NCI-H1436 (cell line): ENCODE measurements around the gene HS6ST1.
"Not testable (repeated sequence)": the region's sequence is repeated elsewhere in the genome, so short reads cannot be mapped to it uniquely, and the experiment has no call there.

ENCODE experiments used
- DNase-seq: peaks from one replicate; lab custom pipeline; 2025; lab: John Stamatoyannopoulos, UW

Gene HS6ST1

GRCh38 chr2:128280901-128281321 is 37.8 kb downstream of the HS6ST1 start:
- no peak for DNase-seq

GRCh38 chr2:128280158-128280871 is 38.4 kb downstream of the HS6ST1 start:
- no peak for DNase-seq

GRCh38 chr2:128279786-128280157 is 38.9 kb downstream of the HS6ST1 start:
- DNase-seq: no peak

- DNase-seq: no peak
These were observed 39.7 kb downstream of the HS6ST1 start for GRCh38 chr2:128279009-128279408.

- DNase-seq: no peak
These were observed 40.5 kb downstream of the HS6ST1 start for GRCh38 chr2:128277961-128278681.

- DNase-seq: no peak
These were observed 41.6 kb downstream of the HS6ST1 start for GRCh38 chr2:128276878-128277675.

- no peak for DNase-seq
These were observed 43.1 kb downstream of the HS6ST1 start for GRCh38 chr2:128275498-128276045.

GRCh38 chr2:128274218-128274617 is 44.5 kb downstream of the HS6ST1 start:
- no peak for DNase-seq

- no peak for DNase-seq
These were observed 45.1 kb downstream of the HS6ST1 start for GRCh38 chr2:128273469-128274081.

GRCh38 chr2:128272601-128273468 is 45.8 kb downstream of the HS6ST1 start:
- DNase-seq: no peak

- DNase-seq: no peak
These were observed 46.6 kb downstream of the HS6ST1 start for GRCh38 chr2:128271911-128272600.

- DNase-seq: no peak
These were observed 47.1 kb downstream of the HS6ST1 start for GRCh38 chr2:128271597-128271910.

- no peak for DNase-seq
These were observed 47.7 kb downstream of the HS6ST1 start for GRCh38 chr2:128270672-128271596.

GRCh38 chr2:128269990-128270671 is 48.5 kb downstream of the HS6ST1 start:
- DNase-seq: no peak

- no peak for DNase-seq
These were observed 49.3 kb downstream of the HS6ST1 start for GRCh38 chr2:128269063-128269989.

GRCh38 chr2:128268611-128269010 is 50.1 kb downstream of the HS6ST1 start:
- not testable (repeated sequence) for DNase-seq

GRCh38 chr2:128268145-128268544 is 50.5 kb downstream of the HS6ST1 start:
- not testable (repeated sequence) for DNase-seq

- not testable (repeated sequence) for DNase-seq
These were observed 51.0 kb downstream of the HS6ST1 start for GRCh38 chr2:128267649-128268048.
